HG03097 (cell line): ENCODE data around the gene ITM2C.

Experiments used
- ATAC-seq: cut with Tn5 transposase; IDR thresholded peaks from one replicate; pipeline ENCODE4 v1.9.1; 2021; ENCODE audit not compliant: unreplicated experiment, low FRiP score

ITM2C gene

GRCh38 chr2:230922951-230923717 is 58.4 kb downstream of the ITM2C start:
- ATAC-seq: no peak

DNA sequence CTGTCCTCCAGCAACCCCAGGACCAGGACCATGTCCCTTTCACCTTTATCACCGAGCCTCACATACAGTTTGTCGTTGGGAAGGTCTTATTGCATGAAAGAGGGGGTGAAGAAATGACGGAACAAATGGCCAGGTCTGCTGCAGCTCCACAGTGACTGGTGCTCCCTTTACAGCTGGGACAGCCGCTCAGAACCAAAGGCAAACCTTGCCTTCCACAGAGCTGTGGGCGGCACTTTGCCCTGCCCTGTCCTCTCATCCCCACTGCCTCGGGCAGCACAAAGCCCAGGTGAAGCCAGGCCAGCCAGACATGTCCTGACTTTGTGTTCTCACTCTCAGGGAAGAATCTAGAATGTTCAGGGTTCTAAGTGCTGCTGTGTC is 59.3 kb downstream of the ITM2C start:
- no peak for ATAC-seq

DNA sequence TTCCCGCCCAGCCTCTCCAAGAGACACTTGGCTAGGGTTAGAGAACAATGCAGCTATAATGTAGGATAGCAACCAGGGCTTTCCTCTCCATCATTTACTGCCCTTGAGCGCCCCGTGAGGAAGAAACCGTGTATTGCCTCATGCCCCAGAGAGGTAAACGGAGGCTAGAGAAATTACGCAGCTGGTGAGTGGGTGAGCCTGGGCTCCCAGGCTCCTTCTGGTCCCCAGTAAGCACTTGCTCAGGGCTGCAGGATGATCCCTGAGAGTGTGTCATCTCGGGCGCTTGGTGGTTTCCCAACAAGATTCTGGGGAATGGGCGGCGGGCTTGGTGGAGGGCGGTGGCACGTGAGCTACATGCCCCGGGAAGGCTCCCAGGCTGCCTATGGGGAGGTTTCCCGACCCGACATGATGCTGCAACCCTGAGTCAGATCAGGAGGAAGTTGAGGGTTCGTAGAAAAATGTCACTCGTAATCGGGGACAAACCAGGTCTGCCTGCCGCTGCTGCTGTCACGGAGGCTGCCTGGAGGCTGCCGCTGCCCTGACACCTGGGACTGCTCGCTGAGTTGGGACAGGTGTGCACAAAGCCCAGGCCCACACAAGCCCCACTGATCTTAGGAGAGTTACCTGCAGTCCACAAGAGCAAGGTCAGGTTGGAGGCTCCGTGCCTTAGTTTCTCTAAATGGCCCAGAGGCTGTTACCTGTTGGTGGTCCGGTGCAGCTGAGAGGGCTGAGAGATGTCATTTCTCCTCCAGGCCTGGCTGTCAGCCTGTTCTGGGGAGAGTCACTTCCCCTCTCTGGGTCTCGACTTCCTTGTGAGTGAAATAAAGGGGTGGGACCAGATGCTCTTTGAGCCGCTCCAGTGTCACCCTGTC is 60.0 kb downstream of the ITM2C start, which contains the start of gene GPR55:
Gene GPR55 (minus strand): TSS at position 773 of the 872 bp plus-strand sequence. CDS start 14,280 bp downstream, outside the sequence.
- peak; percentile 32 for ATAC-seq

DNA sequence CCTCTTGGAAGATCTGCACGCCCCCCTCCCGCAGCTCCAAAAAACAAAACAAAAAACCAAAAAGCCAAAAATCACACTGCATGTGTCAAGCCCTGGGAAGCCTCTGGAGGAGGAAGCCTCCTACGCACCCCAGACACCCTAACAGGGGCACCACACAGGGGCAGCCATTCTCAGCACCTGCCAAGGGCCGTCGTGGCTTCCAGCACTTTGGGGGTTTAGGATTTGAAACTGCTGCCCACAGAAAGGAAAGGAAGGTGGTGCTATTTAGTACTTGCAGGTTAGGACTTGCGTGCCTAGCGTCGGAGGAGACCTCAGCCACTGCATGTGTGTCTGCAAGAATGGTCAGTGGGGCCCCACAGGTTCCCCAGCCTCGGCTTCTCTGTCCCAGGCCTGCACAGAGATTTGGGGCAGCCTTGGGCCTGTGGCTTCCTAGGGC is 60.7 kb downstream of the ITM2C start:
- no peak for ATAC-seq

DNA sequence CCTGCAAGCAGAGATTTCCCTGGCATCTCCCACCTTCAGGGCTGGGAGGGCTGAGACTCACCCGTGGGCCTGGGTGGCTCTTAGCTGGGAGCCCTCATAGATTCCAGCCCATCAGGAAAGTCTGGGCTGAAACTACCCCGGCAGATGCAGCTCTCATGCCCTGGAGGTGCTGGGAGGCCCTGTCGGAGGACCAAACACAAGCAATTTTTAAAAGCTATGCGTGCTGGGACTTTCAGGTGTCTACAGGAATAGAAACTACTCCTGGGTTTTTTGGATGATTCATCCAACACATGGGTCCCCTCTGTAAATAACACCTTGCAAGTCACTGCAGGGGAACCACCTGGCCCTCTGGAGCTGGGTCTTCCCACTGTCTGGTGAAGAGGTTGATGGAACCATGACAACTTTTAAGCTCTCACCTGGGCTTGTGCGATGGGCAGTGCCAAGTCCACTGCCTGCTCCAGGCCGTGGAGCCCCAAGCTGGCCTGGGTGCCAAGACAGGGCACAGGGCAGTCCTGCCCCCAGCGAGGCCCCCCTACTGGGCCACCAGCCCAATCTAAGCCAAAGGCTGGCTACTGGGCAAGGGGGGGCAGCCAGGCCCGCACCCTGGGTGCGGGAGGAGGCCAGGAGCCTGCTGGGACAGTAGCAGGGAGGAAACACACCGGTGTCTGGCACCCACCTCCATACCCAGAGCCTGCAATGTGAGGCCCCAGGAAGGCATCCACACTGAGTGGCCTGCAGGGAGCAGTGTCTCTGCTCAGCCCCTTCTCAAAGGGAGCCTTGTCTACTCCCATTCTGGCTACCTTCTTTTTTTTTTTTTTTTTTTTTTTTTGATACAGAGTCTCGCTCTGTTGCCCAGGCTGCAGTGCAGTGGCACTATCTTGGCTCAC is 61.4 kb downstream of the ITM2C start:
- ATAC-seq: no peak

GRCh38 chr2:230927711-230928341 is 63.1 kb downstream of the ITM2C start:
- no peak for ATAC-seq
